DOHH2 (cell line): ENCODE results near the gene HIVEP2.
A peak's percentile ranks its signal among the peaks of the same experiment; 100 is the strongest.

Experiments used
- H3F3A ChIP-seq: fragments of 200-600 bp; sonication (generic), shearing (Covaris generic); 2 replicates; pipeline ENCODE4 v1.6.0; 2016; ENCODE audit warnings: antibody characterized with exemption, mild to moderate bottlenecking; ENCODE audit not compliant: control insufficient read depth, insufficient read depth
- H3K27ac ChIP-seq: fragments of 200-600 bp; sonication (generic); 2 replicates; pipeline ENCODE4 v1.5.1; 2014; ENCODE audit warnings: low read depth, mild to moderate bottlenecking, low read length, moderate library complexity
- H3K27me3 ChIP-seq: fragments of 200-600 bp; sonication (generic); 2 replicates; pipeline ENCODE4 v1.6.1; 2014; ENCODE audit warnings: mild to moderate bottlenecking, low read length, mixed read lengths; ENCODE audit not compliant: control insufficient read depth
- H3K36me3 ChIP-seq: fragments of 200-600 bp; sonication (generic); 2 replicates; pipeline ENCODE4 v1.6.1; 2014; ENCODE audit warnings: mild to moderate bottlenecking, low read length, moderate library complexity, mixed read lengths; ENCODE audit not compliant: control insufficient read depth
- H3K4me1 ChIP-seq: fragments of 200-600 bp; sonication (generic); 2 replicates; pipeline ENCODE4 v1.6.1; 2014; ENCODE audit warnings: mild to moderate bottlenecking, low read length, mixed read lengths; ENCODE audit not compliant: control insufficient read depth
- H3K4me2 ChIP-seq: fragments of 200-600 bp; sonication (generic); 2 replicates; pipeline ENCODE4 v1.6.0; 2014; ENCODE audit warnings: mild to moderate bottlenecking, low read length, moderate library complexity
- H3K4me3 ChIP-seq: fragments of 200-600 bp; sonication (generic); 2 replicates; pipeline ENCODE4 v1.5.1; 2014; ENCODE audit warnings: mild to moderate bottlenecking, low read length, mixed read lengths
- H3K79me2 ChIP-seq: fragments of 200-600 bp; sonication (generic); 2 replicates; pipeline ENCODE4 v1.6.1; 2014; ENCODE audit warnings: mild to moderate bottlenecking, low read length, mixed read lengths; ENCODE audit not compliant: control insufficient read depth
- H3K9me2 ChIP-seq: fragments of 200-600 bp; sonication (generic); replicated peaks from 2 replicates; pipeline ENCODE4 v1.6.1; 2014; ENCODE audit warnings: mild to moderate bottlenecking, low read length, mixed read lengths; ENCODE audit not compliant: control insufficient read depth
- H3K9me3 ChIP-seq: fragments of 200-600 bp; sonication (generic); 2 replicates; pipeline ENCODE4 v1.6.1; 2014; ENCODE audit warnings: antibody characterized with exemption, low read length, mixed read lengths; ENCODE audit not compliant: control insufficient read depth, insufficient read depth
- H4K20me1 ChIP-seq: fragments of 200-600 bp; sonication (generic); 2 replicates; pipeline ENCODE4 v1.6.0; 2014; ENCODE audit warnings: low read depth, mild to moderate bottlenecking, antibody characterized with exemption, low read length, moderate library complexity; ENCODE audit not compliant: control insufficient read depth, insufficient read depth
- CTCF ChIP-seq: fragments of 200-600 bp; sonication (generic); IDR thresholded peaks from one replicate; pipeline ENCODE4 v1.5.1; 2014; ENCODE audit warnings: antibody characterized with exemption, mild to moderate bottlenecking, low read depth, low read length; ENCODE audit not compliant: poor library complexity, severe bottlenecking
- EZH2phosphoT487 ChIP-seq: fragments of 200-600 bp; sonication (generic); IDR thresholded peaks from 2 replicates; pipeline ENCODE4 v1.6.1; 2017; ENCODE audit warnings: borderline replicate concordance, mild to moderate bottlenecking, antibody characterized with exemption, low read length, moderate library complexity, mixed read lengths

The HIVEP2 gene

GRCh38 chr6:142913036-142913510, 31.9 kb downstream of the HIVEP2 start:
- Histone ChIP-seq H3K9me2 (no peaks in the 10 kb centered on the region), H3K79me2 (peaks cover 48% of the 10 kb centered on the region), H3K4me3 (peak overlapping the region; percentile 46), H3F3A (peaks cover 7% of the 10 kb centered on the region; the same call in 1 of the 2 replicates), H3K9me3 (no peaks in the 10 kb centered on the region), H3K4me1 (peaks cover 34% of the 10 kb centered on the region), H3K36me3 (peaks cover 7% of the 10 kb centered on the region), H3K27ac (peak overlapping the region; percentile 71), H3K27me3 (no peaks in the 10 kb centered on the region), H3K4me2 (peak overlapping the region; percentile 61), H4K20me1 (no peaks in the 10 kb centered on the region)
- TF ChIP-seq CTCF (no peak), EZH2phosphoT487 (no peak)

GRCh38 chr6:142912125-142912524, 32.9 kb downstream of the HIVEP2 start:
- no peak overlapping the region for H3K4me3 ChIP-seq
- H3K4me1 ChIP-seq, result peaks cover 41% of the 10 kb centered on the region
- H3K9me2 ChIP-seq, result no peaks in the 10 kb centered on the region
- no peak overlapping the region for H3K4me2 ChIP-seq
- no peaks in the 10 kb centered on the region for H3K9me3 ChIP-seq
- H4K20me1 ChIP-seq, result no peaks in the 10 kb centered on the region
- TF ChIP-seq CTCF (no peak), EZH2phosphoT487 (no peak)
- H3F3A ChIP-seq, result peaks cover 7% of the 10 kb centered on the region; the same call in 1 of the 2 replicates
- H3K36me3 ChIP-seq, result peaks cover 8% of the 10 kb centered on the region
- no peaks in the 10 kb centered on the region for H3K27me3 ChIP-seq
- no peak overlapping the region for H3K27ac ChIP-seq
- H3K79me2 ChIP-seq, result peaks cover 58% of the 10 kb centered on the region

DNA sequence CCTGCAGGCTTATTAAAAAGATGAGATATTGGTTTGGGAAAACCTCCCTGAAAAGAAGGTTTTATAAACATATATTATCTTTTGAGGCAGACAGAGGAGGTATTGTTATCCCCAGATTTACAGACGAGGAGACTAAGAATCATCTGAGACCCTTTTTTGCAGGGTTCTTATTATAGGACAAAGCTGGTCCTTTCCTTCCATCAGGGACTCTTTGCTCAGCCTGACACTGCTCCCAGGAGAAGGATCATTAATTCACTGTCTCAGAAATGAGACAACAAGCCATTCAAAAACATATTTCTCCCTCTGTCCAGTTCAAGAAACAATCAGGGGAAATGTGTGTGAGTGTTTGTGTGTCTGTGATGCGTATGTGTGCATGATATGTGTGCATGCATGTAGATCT, 33.5 kb downstream of the HIVEP2 start:
- no peaks in the 10 kb centered on the region for H3K9me2 ChIP-seq
- no peak overlapping the region for H3K4me2 ChIP-seq
- no peaks in the 10 kb centered on the region for H3K9me3 ChIP-seq
- peaks cover 44% of the 10 kb centered on the region for H3K4me1 ChIP-seq
- H3F3A ChIP-seq, result peaks cover 7% of the 10 kb centered on the region; the same call in 1 of the 2 replicates
- TF ChIP-seq EZH2phosphoT487 (no peak), CTCF (no peak)
- H3K4me3 ChIP-seq, result no peak overlapping the region
- peaks cover 10% of the 10 kb centered on the region for H3K36me3 ChIP-seq
- H4K20me1 ChIP-seq, result no peaks in the 10 kb centered on the region
- peaks cover 62% of the 10 kb centered on the region for H3K79me2 ChIP-seq
- no peaks in the 10 kb centered on the region for H3K27me3 ChIP-seq
- no peak overlapping the region for H3K27ac ChIP-seq
